ENCODE results near the gene RGS17.
"Not testable (repeated sequence)": the region's sequence is repeated elsewhere in the genome, so short reads cannot be mapped to it uniquely, and the experiment has no call there.

The RGS17 gene

DNA sequence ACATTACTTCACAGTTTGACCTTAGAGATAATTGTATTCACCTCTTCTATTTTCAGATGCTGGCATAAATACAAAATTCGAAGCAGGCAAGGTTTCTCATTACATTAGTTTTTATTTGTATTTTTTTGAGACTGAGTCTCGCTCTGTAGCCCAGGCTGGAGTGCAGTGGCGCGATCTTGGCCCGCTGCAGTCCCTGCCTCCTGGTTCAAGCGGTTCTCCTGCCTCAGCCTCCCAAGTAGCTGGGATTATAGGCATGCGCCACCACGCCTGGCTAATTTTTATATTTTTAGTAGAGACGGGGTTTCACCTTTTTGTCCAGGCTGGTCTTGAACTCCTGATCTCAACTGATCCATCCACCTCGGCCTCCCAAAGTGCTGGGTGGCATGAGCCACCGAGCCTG lies 145.8 kb downstream of the RGS17 start:
- not testable (repeated sequence) for DNase-seq (ENCODE audit: low read depth in 2 of 2)

DNA sequence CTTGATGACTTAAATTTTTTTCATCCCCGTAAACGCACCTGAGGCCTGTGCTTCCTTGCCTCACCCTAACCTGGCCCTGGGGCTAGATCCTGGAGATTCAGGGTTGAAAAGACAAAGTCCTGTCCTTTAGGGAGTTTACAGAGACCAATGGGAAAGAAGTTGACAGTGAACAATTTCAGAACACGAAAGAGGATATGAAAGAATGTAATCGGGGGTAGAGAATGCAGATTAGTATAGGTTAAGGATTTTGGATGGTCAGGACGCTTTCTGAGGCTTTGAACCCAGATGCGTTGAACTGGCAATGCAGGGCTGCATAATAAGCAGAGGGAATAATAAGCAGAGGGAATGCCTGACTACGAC lies 146.6 kb downstream of the RGS17 start:
- no peak for DNase-seq (ENCODE audit: low read depth in 2 of 2)

GRCh38 chr6:152983637-152984512 lies 147.2 kb downstream of the RGS17 start:
- DNase-seq (ENCODE audit: low read depth in 2 of 2): peak; percentile 69 to 93

DNA sequence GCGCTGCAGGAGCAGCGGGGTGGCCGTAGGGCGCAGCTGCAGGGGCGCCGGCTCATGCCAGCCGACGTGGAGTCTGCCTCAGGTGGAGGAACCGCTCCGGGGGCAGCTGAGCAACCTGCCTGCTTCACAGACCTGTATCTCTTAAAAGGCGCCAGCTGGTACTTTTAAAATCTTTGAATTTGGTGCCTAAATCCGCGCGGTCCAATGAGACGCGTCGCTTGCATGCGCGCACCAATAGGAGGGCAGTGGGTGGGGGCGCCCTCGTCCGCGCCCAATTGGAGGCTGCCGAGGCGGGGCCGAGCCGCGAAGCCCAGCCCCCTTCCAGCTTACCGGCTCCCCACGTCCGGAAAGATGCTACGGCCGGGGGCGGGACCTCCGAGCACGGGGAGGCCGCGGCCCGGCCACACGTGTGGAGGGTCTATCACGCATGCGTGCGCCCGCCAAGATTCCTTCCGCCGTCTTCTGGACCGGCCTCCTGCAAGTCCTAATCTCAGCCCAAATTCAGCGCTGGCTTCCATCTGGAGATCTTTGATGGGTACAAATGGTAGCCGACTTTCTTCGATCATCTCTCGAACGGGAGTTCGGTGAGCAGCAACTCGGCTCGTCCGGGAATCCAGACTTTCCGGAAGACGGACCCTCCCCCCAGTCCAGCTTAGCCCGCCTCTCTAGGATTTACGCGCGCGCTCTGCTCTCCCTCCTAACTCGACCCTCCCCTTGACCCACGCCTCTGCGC lies 148.0 kb downstream of the RGS17 start, which contains the start of gene FBXO5:
FBXO5 (minus strand) TSS at position 138 of the 733 bp plus-strand sequence; CDS start at position 56, 82 bp downstream.
- DNase-seq (ENCODE audit: low read depth in 2 of 2): peak; percentile 93 to 97

GRCh38 chr6:152981989-152982903 lies 148.8 kb downstream of the RGS17 start:
- peak in 1 of 2 donors; percentile 22 for DNase-seq (ENCODE audit: low read depth in 2 of 2)

DNA sequence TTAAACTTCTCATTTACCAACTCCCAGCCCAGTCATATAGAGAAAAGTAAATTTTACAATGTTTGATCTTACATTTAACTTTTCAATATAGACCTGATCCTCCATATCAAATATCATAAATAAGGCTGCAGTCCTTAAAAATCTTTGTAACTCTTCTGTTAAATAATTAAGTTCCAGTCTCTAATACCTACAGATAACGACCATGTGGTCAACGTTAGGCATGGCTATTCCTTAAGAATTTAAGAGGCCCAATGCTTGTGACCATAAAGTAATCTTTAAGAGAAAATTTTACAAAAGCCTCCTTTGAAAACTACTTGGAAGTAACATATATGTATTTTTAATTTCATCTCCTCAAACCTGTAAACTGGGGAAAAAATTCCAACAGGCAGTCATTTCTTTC lies 149.9 kb downstream of the RGS17 start:
- DNase-seq (ENCODE audit: low read depth in 2 of 2): no peak

DNA sequence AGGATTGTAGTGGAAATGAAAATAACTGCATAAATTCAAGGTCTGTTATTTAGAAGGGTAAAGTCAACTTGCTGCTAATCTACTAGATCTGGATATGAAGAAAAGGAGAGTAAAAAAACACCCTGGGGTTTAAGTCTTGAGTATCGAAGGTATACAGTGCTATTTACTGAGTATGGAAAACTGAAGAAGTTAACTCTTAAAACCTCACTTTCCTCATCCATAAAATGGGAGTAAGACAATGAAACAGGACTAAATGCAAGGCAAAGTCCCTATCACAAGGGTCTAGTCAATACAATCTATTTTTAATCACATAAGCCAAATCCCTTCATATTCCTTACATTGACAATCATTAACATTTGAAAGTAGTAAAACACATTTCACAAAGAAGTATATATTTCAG lies 150.4 kb downstream of the RGS17 start:
- no peak for DNase-seq (ENCODE audit: low read depth in 2 of 2)

DNA sequence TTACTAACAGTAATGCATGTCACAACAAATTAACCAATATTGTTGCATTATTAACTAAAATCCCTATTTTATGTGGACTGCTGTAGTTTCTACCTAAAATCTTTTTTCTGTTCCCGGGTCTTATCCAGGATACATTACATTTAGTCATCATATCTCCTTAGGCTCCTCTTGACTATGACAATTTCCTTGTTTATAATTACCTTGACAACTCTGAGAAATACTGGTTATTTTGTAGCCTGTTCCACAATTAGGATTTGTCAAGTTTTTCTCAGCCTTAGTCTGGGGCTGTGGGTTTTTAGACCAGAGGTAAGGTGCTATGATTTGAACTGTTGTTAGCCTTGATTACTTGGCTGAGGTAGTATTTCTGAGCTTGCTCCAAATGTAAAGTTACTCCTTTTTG lies 152.0 kb downstream of the RGS17 start:
- DNase-seq (ENCODE audit: low read depth in 2 of 2): no peak

DNA sequence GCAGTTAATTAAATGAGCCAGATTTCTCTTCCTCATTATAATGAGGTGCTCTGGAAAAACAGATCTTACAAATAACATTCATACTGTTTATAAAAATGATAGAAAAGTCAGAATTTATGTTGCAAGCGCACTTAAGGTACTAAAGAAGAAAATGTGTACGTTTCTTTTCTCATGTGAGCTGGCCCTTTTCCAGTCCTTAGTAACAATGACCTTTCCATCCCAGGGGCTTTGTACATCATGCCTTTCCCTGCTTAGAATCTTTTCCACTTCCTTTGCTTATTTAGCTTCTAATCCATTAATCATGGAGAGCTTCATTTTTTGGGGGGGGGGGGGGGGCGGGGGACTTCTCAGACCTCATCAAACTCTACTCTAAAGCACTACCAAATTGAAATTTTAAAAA lies 153.0 kb downstream of the RGS17 start:
- no peak for DNase-seq (ENCODE audit: low read depth in 2 of 2)

DNA sequence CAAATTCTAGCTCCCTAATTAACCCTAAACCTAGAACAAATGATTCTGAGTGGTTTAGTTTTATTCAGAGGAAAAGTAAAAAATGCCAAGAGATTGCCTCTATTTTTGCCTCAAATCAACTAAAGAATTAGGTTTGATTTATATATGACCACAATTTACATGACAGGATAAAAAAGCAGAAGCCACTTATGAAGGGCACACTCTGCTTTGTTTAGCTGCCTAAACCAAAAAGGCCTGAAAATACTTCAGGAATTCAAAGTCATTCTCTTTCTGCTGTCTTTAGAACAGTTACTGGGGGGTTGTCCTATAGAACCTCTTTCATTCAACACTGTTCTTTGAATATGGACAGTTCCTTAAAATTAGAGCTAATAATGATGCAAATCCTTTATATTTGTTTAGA lies 153.5 kb downstream of the RGS17 start:
- DNase-seq (ENCODE audit: low read depth in 2 of 2): no peak

DNA sequence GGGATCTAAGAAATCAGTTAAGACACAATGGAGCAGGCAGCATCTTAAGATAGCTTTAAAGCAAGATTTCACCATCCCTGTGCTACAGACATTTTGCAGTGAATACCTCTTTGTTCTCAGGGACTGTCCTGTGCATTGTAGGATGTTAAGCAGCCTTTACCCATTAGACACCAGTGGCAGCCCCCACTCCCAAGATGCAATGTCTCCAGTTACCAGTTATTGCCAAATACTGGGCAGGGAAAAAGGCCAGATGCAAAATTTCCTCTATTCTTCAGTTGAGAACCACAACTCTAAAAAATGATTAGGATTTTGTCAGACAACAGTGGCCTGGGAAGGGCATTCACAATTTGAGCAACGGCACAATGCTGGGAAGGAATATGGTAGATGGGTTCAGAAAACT lies 154.3 kb downstream of the RGS17 start:
- no peak for DNase-seq (ENCODE audit: low read depth in 2 of 2)

DNA sequence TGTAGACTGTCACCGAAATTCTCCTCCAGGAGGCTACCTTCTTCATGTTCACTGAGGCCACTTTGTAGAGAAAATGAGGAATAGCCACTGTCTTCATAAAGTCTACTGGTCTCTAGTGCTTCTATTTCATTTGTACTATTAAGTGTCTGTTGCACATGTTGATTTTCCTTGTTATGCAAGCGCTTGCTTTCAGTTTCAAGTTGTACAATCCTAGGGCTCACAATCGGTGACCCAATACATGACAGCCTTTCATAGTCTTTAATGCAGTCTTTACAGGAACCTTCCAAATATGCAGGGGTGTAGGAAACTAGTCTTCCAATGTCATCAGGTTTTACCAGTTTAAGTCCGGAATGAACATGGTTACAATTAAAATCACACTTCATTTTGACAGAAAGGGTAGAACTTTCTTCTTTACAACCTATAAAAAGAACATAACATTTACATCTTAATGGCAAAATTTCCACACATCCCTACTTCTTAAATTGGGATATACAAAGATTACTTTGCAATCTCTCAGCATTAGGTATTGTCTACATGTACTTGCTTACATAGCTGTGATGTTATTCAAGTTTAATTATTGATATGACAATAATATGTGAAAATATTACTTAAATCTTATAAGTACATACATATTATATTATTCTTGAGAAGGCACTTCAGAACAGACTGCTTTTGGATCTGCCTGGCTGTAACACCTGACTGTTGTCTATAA lies 155.7 kb downstream of the RGS17 start:
- DNase-seq (ENCODE audit: low read depth in 2 of 2): no peak

DNA sequence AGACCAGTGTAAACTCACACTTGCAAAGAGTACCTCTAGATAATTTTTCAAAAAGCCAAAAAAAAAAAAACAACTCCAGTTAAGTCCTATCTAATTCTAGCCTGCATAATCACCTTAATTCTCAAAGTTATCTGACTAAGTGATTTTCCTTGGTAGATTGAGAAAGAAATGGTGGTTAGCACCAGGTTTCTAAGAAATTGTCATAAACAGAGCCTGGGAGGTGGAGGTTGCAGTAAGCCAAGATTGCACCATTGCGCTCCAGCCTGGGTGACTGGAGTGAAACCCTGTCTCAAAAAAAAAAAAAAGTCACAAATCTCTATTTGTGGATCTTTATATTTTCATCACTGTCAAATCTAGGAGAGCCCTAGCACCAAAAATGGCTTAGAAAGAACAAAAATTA lies 157.2 kb downstream of the RGS17 start:
- DNase-seq (ENCODE audit: low read depth in 2 of 2): no peak

DNA sequence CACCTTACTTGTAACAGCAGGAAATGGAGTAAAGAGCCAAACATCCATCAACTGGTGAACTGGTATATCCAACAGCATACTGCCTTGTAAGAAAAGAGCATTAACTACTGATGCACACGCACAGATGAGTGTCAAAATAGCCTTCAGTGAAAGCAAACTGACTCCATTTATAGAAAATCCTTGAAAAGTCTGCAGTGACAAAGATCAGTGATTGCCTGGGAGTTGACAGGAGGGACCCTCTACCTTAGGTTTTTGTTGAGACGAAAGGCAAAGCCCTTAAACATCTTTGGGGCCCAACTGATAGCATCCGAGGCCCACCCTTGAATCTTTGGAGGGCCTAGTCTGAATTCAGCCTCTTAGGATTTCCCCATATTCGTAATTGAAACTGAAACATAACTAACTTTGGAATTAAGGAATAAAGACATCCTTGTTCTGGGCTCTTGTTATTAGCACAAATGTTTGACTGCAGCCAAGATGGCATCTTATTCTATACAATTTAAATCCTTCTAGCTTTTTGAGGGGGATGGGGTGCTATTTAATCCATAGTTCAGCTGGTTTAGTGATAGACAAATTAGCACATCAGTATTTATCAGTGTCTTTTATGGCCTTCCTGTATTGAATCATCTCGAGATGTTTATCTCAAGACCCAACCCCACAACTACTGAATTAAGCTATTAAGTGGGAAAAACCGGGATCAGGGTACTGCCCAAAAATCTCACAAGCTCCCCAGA lies 161.2 kb downstream of the RGS17 start:
- no peak for DNase-seq (ENCODE audit: low read depth in 2 of 2)

DNA sequence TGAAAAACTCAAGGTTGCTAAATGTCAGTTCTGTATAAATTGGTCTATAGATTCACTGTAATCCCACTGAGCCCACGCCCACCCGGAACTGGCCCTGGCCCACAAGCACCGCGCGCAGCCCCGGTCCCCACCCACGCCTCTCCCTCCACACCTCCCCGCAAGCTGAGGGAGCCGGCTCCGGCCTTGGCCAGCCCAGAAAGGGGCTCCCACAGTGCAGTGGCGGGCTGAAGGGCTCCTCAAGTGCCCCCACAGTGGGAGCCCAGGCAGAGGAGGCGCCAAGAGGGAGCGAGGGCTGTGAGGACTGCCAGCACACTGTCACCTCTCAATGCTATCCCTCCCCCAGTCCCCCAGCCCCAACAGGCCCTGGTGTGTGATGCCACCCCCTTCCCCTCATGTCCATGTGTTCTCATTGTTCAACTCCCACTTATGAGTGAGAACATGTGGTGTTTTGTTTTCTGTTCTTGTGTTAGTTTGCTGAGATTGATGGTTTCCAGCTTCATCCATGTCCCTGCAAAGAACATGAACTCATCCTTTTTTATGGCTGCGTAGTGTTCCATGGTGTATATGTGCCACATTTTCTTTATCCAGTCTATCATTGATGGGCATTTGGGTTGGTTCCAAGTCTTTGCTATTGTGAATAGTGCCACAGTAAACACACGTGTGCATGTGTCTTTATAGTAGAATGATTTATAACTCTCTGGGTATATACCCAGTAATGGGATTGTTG lies 164.8 kb downstream of the RGS17 start:
- not testable (repeated sequence) for DNase-seq (ENCODE audit: low read depth in 2 of 2)

DNA sequence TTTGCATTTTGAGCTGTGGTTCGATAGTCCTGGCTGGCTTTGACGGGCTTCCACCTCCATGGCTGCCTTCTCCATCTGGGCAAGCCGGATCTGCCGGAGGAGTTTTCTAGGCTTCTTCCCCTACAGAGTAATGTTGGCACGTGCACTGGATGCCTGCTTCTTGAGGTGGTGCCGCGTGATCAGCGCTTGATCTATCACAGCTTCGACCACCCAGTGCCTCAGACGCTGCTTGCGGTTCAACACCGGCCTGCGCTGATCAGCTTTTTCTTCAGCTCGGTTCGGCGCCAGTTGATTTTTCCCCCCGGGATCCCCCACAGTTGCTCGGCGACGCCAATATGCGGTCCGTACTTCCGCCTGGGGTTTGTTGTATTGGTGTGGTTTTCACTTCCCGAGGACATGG lies 171.7 kb downstream of the RGS17 start:
- DNase-seq (ENCODE audit: low read depth in 2 of 2): no peak

GRCh38 chr6:152957796-152958195 lies 173.3 kb downstream of the RGS17 start:
- DNase-seq (ENCODE audit: low read depth in 2 of 2): no peak
